Rectal smooth muscle tissue (tissue), 1 donor: ENCODE data around the gene CR1.
"Not testable (repeated sequence)": the region's sequence is repeated elsewhere in the genome, so short reads cannot be mapped to it uniquely, and the experiment has no call there.

ENCODE experiments used
- H3K27ac ChIP-seq: one replicate; pipeline ENCODE4 v1.7.0; 2013; ENCODE audit warnings: low read depth, low read length, inconsistent platforms
- H3K27me3 ChIP-seq: one replicate; pipeline ENCODE4 v1.7.0; 2013; ENCODE audit warnings: low read length; ENCODE audit not compliant: control insufficient read depth, insufficient read depth
- H3K36me3 ChIP-seq: one replicate; pipeline ENCODE4 v1.7.0; 2013; ENCODE audit warnings: low read length; ENCODE audit not compliant: control insufficient read depth, insufficient read depth
- H3K4me1 ChIP-seq: one replicate; pipeline ENCODE4 v1.7.0; 2013; ENCODE audit warnings: low read length; ENCODE audit not compliant: control insufficient read depth, insufficient read depth
- H3K4me3 ChIP-seq: one replicate; pipeline ENCODE4 v1.7.0; 2013; ENCODE audit warnings: low read length
- H3K9ac ChIP-seq: one replicate; pipeline ENCODE4 v1.7.0; 2013; ENCODE audit warnings: low read length

CR1 gene

DNA sequence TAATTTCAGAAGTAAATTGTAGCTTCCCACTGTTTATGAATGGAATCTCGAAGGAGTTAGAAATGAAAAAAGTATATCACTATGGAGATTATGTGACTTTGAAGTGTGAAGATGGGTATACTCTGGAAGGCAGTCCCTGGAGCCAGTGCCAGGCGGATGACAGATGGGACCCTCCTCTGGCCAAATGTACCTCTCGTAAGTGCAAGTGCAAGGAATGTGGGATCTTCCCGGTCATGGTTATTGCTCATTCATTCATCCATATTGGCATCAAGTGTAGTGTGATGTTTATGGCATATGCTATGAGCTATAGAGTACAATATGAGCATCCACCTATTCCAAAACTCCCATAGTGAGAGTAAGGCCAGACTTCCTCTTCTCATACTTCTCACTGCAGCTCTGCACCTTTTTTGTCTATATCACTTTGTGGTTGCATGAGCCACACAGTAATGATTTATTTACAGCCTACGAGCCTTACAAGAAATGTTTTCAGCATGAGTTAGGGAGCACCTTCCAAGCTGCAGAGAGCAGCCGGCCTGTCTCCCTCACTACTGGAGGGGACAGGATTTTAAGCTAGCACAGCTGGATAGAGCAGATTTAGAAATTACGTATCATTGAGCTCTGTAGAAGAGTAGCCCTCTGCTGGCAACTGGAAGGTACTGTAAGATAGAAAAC lies 124.0 kb downstream of the CR1 start:
- Histone ChIP-seq H3K27ac (no peak overlapping the region), H3K9ac (no peak overlapping the region), H3K36me3 (no peaks in the 10 kb centered on the region), H3K4me3 (no peak overlapping the region), H3K27me3 (no peaks in the 10 kb centered on the region), H3K4me1 (no peaks in the 10 kb centered on the region)

- H3K4me3 ChIP-seq, result no peak overlapping the region
- no peak overlapping the region for H3K9ac ChIP-seq
- H3K36me3 ChIP-seq, result no peaks in the 10 kb centered on the region
- H3K27ac ChIP-seq, result no peak overlapping the region
- no peaks in the 10 kb centered on the region for H3K27me3 ChIP-seq
- H3K4me1 ChIP-seq, result no peaks in the 10 kb centered on the region
Observed at GRCh38 chr1:207620543-207620893, 124.6 kb downstream of the CR1 start.

DNA sequence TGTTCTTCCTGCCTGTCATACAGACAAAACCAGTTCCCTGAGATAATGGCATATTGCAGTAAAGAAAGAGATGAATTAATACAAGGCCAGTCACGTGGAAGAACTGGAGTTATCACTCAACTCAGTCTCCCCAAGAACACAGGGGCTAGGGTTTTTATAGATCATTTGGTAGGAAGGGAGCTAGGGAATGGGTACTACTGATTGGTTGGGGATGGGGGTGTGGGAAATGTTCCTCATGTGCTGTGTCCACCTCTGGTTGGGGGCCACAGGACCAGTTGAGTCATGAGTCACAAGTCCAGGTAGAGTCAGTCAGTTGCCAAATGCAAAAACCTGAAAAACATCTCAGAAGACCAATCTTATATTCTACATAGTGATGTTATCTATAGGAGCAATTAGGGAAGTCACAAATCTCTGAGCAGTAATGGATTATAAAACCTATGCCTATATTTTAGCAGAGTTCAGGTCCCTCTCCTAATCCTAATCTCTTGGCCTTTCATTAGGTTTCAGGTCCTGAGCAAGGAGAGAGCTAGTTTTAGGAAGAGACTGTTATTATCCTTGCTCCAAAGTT lies 129.6 kb downstream of the CR1 start:
- not testable (repeated sequence) for H3K27ac ChIP-seq, H3K4me1 ChIP-seq, H3K27me3 ChIP-seq, H3K36me3 ChIP-seq, H3K4me3 ChIP-seq, H3K9ac ChIP-seq

- H3K9ac ChIP-seq, result no peak overlapping the region
- no peak overlapping the region for H3K4me3 ChIP-seq
- H3K36me3 ChIP-seq, result no peaks in the 10 kb centered on the region
- H3K27me3 ChIP-seq, result no peaks in the 10 kb centered on the region
- no peaks in the 10 kb centered on the region for H3K4me1 ChIP-seq
- H3K27ac ChIP-seq, result no peak overlapping the region
Observed at GRCh38 chr1:207626972-207627337, 131.0 kb downstream of the CR1 start.

DNA sequence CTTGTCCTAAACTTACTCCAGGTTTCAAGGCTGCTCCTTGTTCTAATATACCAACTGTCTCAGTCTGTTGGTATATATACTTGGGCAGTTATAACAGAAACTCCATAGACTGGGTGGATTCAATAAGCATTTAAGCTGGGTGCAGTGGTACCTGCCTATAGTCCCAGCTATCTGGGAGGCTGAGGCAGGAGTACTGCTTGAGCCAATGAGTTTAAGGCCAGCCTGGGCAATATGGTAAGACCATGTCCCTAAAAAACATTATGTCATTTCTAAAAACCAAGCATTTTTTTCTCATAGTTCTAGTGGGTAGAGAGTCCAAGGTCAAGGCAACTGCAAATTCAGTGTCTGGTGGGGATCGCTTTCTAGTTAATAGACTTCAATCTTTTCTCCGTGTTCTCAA lies 131.5 kb downstream of the CR1 start:
- H3K36me3 ChIP-seq, result no peaks in the 10 kb centered on the region
- H3K27ac ChIP-seq, result no peak overlapping the region
- no peak overlapping the region for H3K4me3 ChIP-seq
- H3K27me3 ChIP-seq, result no peaks in the 10 kb centered on the region
- no peak overlapping the region for H3K9ac ChIP-seq
- no peaks in the 10 kb centered on the region for H3K4me1 ChIP-seq

GRCh38 chr1:207628776-207629175 lies 132.8 kb downstream of the CR1 start:
- no peak overlapping the region for H3K9ac ChIP-seq
- no peak overlapping the region for H3K27ac ChIP-seq

GRCh38 chr1:207631137-207631536 lies 135.2 kb downstream of the CR1 start:
- Histone ChIP-seq H3K9ac (no peak overlapping the region), H3K4me1 (no peaks in the 10 kb centered on the region), H3K4me3 (no peak overlapping the region), H3K27ac (no peak overlapping the region), H3K36me3 (no peaks in the 10 kb centered on the region), H3K27me3 (no peaks in the 10 kb centered on the region)

More at GRCh38 chr1:207628776-207629175, 132.8 kb downstream of the CR1 start:
- Histone ChIP-seq H3K36me3 (no peaks in the 10 kb centered on the region), H3K27me3 (no peaks in the 10 kb centered on the region), H3K4me1 (no peaks in the 10 kb centered on the region), H3K4me3 (no peak overlapping the region)

DNA sequence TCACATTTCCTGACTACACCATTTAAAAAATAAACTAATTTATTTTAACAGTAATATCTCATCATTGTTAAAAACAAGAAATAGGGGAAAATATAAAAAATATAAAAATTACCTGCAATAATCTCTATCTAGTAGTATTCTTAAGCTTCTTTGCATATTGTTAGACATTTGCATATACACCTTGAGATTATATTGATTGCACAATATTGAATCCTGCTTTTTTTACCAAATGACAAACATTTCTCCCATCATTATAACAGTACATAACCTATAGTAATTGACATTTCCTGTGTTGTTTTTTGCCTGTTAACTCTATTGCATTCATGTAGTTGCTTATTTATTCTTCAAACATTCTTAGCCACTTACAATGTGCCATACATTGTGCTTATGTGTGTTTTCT lies 137.3 kb downstream of the CR1 start:
- H3K27ac ChIP-seq, result no peak overlapping the region
- no peaks in the 10 kb centered on the region for H3K4me1 ChIP-seq

GRCh38 chr1:207633699-207634289 lies 137.8 kb downstream of the CR1 start:
- H3K4me3 ChIP-seq, H3K9ac ChIP-seq, H3K27ac ChIP-seq, H3K4me1 ChIP-seq, H3K36me3 ChIP-seq, H3K27me3 ChIP-seq: not testable (repeated sequence)

More for the DNA sequence above, 137.3 kb downstream of the CR1 start:
- no peak overlapping the region for H3K4me3 ChIP-seq
- H3K9ac ChIP-seq, result no peak overlapping the region
- no peaks in the 10 kb centered on the region for H3K27me3 ChIP-seq
- no peaks in the 10 kb centered on the region for H3K36me3 ChIP-seq

GRCh38 chr1:207634293-207634692 lies 138.3 kb downstream of the CR1 start:
- not testable (repeated sequence) for H3K27me3 ChIP-seq, H3K4me3 ChIP-seq, H3K9ac ChIP-seq, H3K36me3 ChIP-seq, H3K27ac ChIP-seq, H3K4me1 ChIP-seq

GRCh38 chr1:207635569-207636186 lies 139.7 kb downstream of the CR1 start:
- H3K4me1 ChIP-seq, H3K9ac ChIP-seq, H3K4me3 ChIP-seq, H3K27ac ChIP-seq, H3K27me3 ChIP-seq, H3K36me3 ChIP-seq: not testable (repeated sequence)

- not testable (repeated sequence) for H3K4me1 ChIP-seq, H3K4me3 ChIP-seq, H3K27me3 ChIP-seq, H3K36me3 ChIP-seq, H3K27ac ChIP-seq, H3K9ac ChIP-seq
Observed at GRCh38 chr1:207638487-207639145, 142.7 kb downstream of the CR1 start.
